SU-DHL-6 (cell line): ENCODE results near the gene PLXNC1.

Experiments
- H2AFZ ChIP-seq: fragments of 200-600 bp; sonication (generic); 2 replicates; pipeline ENCODE4 v1.6.1; 2014; ENCODE audit warnings: low read depth, mild to moderate bottlenecking, moderate library complexity, mixed read lengths, antibody characterized with exemption, low read length; ENCODE audit not compliant: severe bottlenecking
- H3F3A ChIP-seq: fragments of 200-600 bp; shearing (Covaris generic); 2 replicates; pipeline ENCODE4 v1.6.0; 2016; ENCODE audit warnings: antibody characterized with exemption, mild to moderate bottlenecking; ENCODE audit not compliant: insufficient read depth
- H3K27ac ChIP-seq: fragments of 200-600 bp; sonication (generic); 2 replicates; pipeline ENCODE4 v1.5.1; 2016; ENCODE audit warnings: low read depth, mild to moderate bottlenecking, low read length, moderate library complexity, mixed read lengths
- H3K27me3 ChIP-seq: fragments of 200-600 bp; sonication (generic), shearing (Covaris generic); 2 replicates; pipeline ENCODE4 v1.6.0; 2014; ENCODE audit warnings: mild to moderate bottlenecking, low read length
- H3K36me3 ChIP-seq: fragments of 200-600 bp; sonication (generic); 2 replicates; pipeline ENCODE4 v1.6.1; 2014; ENCODE audit warnings: mild to moderate bottlenecking, low read length, mixed read lengths
- H3K4me2 ChIP-seq: fragments of 300-600, 200-600 bp; shearing (Covaris generic), sonication (generic); 2 replicates; pipeline ENCODE4 v1.6.0; 2014; ENCODE audit warnings: low read length, low read depth, mild to moderate bottlenecking; ENCODE audit not compliant: poor library complexity, severe bottlenecking
- H3K4me3 ChIP-seq: fragments of 200-600 bp; sonication (generic); 2 replicates; pipeline ENCODE4 v1.5.1; 2014; ENCODE audit warnings: antibody characterized with exemption, low read length, mild to moderate bottlenecking, mixed read lengths; ENCODE audit not compliant: insufficient read depth, poor library complexity, severe bottlenecking
- H3K79me2 ChIP-seq: fragments of 200-600 bp; sonication (generic); 2 replicates; pipeline ENCODE4 v1.6.1; 2014; ENCODE audit warnings: mild to moderate bottlenecking, low read length, moderate library complexity; ENCODE audit not compliant: insufficient read depth
- H3K9ac ChIP-seq: fragments of 200-600 bp; sonication (generic); 2 replicates; pipeline ENCODE4 v1.7.0; 2014; ENCODE audit warnings: mild to moderate bottlenecking, low read length
- H3K9me2 ChIP-seq: fragments of 200-600 bp; sonication (generic); replicated peaks from 2 replicates; pipeline ENCODE4 v1.6.1; 2014; ENCODE audit warnings: low read length; ENCODE audit not compliant: insufficient read depth
- H3K9me3 ChIP-seq: fragments of 200-600 bp; sonication (generic); 2 replicates; pipeline ENCODE4 v1.6.1; 2014; ENCODE audit warnings: low read length, mixed read lengths; ENCODE audit not compliant: insufficient read depth
- H4K20me1 ChIP-seq: fragments of 200-600 bp; sonication (generic); 2 replicates; pipeline ENCODE4 v1.6.1; 2014; ENCODE audit warnings: low read depth, mild to moderate bottlenecking, antibody characterized with exemption, low read length, moderate library complexity, mixed read lengths
- CTCF ChIP-seq: fragments of 200-600 bp; sonication (generic); IDR thresholded peaks from one replicate; pipeline ENCODE4 v1.5.1; 2017; ENCODE audit warnings: antibody characterized with exemption, mild to moderate bottlenecking, low read length, moderate library complexity; ENCODE audit not compliant: insufficient read depth, poor library complexity, severe bottlenecking
- EZH2phosphoT487 ChIP-seq: fragments of 200-600 bp; sonication (generic), shearing (Covaris generic); conservative IDR thresholded peaks from 2 replicates; pipeline ENCODE4 v1.6.1; 2018; ENCODE audit warnings: mild to moderate bottlenecking, antibody characterized with exemption, low read length, moderate library complexity, mixed read lengths

PLXNC1 gene

GRCh38 chr12:94123127-94123526 lies 25.2 kb upstream of the PLXNC1 start:
- no peak for TF ChIP-seq EZH2phosphoT487
- no peak for TF ChIP-seq CTCF
- Histone ChIP-seq H3K36me3 (no peaks in the 10 kb centered on the region), H3K9me2 (no peaks in the 10 kb centered on the region), H2AFZ (no peak overlapping the region), H4K20me1 (no peaks in the 10 kb centered on the region), H3K79me2 (no peaks in the 10 kb centered on the region), H3K9me3 (no peaks in the 10 kb centered on the region), H3K27me3 (no peaks in the 10 kb centered on the region), H3F3A (no peaks in the 10 kb centered on the region), H3K4me3 (no peak overlapping the region), H3K4me2 (no peak overlapping the region), H3K27ac (no peak overlapping the region), H3K9ac (no peak overlapping the region)

GRCh38 chr12:94126067-94126466 lies 22.3 kb upstream of the PLXNC1 start:
- no peaks in the 10 kb centered on the region for H3K27me3 ChIP-seq
- no peak overlapping the region for H3K27ac ChIP-seq
- no peak overlapping the region for H2AFZ ChIP-seq
- H3K9me2 ChIP-seq: no peaks in the 10 kb centered on the region
- H3K4me3 ChIP-seq: no peak overlapping the region
- no peaks in the 10 kb centered on the region for H4K20me1 ChIP-seq
- H3K9ac ChIP-seq: no peak overlapping the region
- no peaks in the 10 kb centered on the region for H3K9me3 ChIP-seq
- TF ChIP-seq CTCF (no peak), EZH2phosphoT487 (no peak)
- no peaks in the 10 kb centered on the region for H3K36me3 ChIP-seq
- no peak overlapping the region for H3K4me2 ChIP-seq
- no peaks in the 10 kb centered on the region for H3K79me2 ChIP-seq
- no peaks in the 10 kb centered on the region for H3F3A ChIP-seq

- Histone ChIP-seq H3F3A (no peaks in the 10 kb centered on the region), H3K79me2 (no peaks in the 10 kb centered on the region), H4K20me1 (no peaks in the 10 kb centered on the region), H3K9ac (no peak overlapping the region), H2AFZ (no peak overlapping the region), H3K36me3 (no peaks in the 10 kb centered on the region), H3K27me3 (no peaks in the 10 kb centered on the region), H3K9me2 (no peaks in the 10 kb centered on the region), H3K4me3 (no peak overlapping the region), H3K27ac (no peak overlapping the region), H3K4me2 (no peak overlapping the region), H3K9me3 (no peaks in the 10 kb centered on the region)
- no peak for TF ChIP-seq CTCF
- TF ChIP-seq EZH2phosphoT487: no peak
These were observed 20.9 kb upstream of the PLXNC1 start for GRCh38 chr12:94127239-94128131.
